ENCODE measurements around the gene TRAPPC5.

The TRAPPC5 gene

DNA sequence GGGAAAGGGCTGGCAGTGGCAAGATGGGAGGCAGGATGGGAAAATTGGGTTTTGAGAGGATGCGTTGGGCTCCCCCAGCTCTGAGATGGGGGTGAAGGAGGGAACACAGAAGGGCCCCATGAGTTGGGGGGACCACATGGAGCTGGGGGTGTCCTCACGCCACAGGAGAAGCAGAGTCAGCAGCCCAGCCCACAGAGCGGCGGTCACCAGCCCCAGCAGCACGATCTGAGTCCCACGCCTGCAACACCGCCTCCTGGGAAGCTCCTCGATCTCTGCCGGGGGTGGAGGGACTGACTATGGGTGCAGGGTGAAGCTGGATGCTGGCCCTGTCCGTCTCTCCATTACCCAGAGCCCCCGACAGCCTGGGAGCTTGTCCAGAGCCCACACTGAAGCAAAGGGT is 17.9 kb downstream of the TRAPPC5 start:
- no peak for DNase-seq (ENCODE audit: extremely low spot score, insufficient read length, low read depth)
- no peak for FAIRE-seq

DNA sequence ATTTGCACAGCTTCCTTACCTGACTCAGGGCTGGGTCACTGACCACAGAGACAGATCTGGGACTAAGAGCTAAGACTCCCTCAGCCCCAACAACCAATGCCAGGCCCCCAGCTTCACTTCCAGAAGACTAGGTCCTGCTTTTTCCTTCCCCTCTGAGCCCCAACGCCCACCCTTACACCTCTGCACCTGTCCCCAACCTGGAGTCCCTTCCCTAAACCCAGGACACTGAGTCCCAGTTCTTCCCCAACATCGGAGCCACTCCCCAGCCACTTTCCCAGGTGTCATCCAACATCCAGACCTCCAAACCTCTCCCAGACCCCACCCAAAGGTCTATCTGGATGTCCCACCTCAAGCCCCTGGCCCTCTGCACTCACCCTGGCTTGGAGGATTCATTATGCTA is 18.4 kb downstream of the TRAPPC5 start:
- FAIRE-seq (no peak), DNase-seq (ENCODE audit: extremely low spot score, insufficient read length, low read depth) (no peak)

DNA sequence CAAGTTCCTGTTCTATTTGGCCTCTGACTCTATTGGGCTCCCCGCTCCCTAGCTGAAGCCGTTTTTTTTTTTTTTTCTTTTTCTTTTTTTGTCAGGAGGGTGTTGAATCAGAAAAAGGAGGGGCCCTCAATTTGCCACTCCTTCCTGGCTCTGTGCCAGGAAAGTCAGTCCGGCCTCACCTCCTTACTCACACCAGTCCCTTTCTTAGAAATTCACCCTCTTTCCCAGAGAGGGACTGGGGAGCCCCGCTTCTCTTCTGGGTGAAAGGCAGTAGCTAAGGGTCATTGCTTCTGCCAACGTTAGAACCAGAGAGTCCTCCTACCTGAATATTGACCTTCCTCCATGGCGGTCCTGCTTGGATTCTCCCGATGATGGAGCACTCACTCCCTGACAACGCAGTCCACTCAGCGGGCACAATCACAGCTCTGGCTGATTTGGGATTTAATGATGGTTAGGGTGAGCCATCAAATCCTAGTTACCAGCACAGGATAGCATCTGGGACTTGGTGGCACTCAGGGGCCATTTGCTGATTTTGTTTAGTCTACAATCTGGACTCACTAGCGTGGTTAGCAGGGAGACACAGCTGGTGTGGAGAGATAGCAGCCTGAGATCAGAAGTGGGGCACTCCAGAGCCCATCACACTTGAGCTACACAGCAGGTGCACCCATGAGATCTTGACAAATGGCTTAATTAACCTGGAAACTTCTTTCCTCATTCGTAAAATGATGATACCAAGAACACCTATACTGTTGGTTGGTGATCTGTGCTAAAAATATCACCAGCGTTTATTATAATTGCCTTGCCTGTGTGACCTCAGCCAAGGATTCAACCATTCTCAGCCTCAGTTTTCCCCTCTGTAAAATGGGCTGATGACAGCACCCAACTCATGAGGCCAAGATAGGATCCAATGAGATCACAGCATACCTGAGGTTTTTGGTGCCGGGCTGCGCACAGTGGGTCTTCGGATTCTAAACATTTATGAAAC is 19.1 kb downstream of the TRAPPC5 start:
- FAIRE-seq (peak; percentile 88), DNase-seq (ENCODE audit: extremely low spot score, insufficient read length, low read depth) (no peak)

- no peak for FAIRE-seq
- DNase-seq (ENCODE audit: extremely low spot score, insufficient read length, low read depth) = no peak
Observed at GRCh38 chr19:7701049-7701653, 20.5 kb downstream of the TRAPPC5 start.

DNA sequence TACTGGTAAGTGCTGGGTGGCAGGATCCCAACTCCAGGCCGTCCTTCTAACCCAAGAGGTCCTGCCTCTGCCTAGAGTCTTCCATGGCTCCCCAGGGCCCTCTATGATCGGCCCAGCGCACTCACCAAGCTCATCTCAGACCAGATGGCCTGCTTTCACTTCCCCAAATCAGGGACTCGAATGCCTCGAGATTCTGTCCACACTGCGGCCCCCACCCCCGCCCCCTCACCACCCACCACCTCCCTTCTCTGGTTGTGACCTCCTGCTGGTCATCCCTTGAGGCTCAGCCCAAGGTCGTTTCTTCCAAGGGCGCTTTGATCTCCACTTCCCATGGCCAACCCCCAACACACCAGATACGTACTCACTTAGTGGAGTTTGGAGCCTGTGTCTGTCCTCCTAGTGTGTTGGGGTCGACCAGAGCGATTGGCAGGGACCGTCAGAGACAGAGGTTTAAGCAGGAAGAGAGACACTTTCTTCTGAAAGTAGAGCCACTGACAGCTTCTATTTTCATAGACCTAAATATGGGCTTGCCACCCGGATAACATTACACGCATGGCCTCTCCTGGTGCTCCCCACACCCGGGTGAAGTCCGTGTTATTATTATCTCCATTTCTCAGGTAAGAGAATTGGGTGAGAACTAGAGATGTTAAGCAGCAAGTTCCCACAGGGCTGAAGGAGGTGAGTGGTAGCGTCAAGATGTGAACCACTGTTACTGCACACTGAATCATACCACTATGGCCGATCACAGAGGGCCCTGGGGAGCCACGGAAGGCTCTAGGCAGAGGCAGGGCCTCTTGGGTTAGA is 21.2 kb downstream of the TRAPPC5 start, which contains the start of gene FCER2:
TSS of gene FCER2 (minus strand) at position 478 of the 804 bp plus-strand sequence. CDS start 2,371 bp downstream, outside the sequence.
- peak; percentile 99 for FAIRE-seq
- DNase-seq (ENCODE audit: extremely low spot score, insufficient read length, low read depth) = no peak

GRCh38 chr19:7703332-7703731 is 22.7 kb downstream of the TRAPPC5 start:
- no peak for DNase-seq (ENCODE audit: extremely low spot score, insufficient read length, low read depth)
- FAIRE-seq = no peak

DNA sequence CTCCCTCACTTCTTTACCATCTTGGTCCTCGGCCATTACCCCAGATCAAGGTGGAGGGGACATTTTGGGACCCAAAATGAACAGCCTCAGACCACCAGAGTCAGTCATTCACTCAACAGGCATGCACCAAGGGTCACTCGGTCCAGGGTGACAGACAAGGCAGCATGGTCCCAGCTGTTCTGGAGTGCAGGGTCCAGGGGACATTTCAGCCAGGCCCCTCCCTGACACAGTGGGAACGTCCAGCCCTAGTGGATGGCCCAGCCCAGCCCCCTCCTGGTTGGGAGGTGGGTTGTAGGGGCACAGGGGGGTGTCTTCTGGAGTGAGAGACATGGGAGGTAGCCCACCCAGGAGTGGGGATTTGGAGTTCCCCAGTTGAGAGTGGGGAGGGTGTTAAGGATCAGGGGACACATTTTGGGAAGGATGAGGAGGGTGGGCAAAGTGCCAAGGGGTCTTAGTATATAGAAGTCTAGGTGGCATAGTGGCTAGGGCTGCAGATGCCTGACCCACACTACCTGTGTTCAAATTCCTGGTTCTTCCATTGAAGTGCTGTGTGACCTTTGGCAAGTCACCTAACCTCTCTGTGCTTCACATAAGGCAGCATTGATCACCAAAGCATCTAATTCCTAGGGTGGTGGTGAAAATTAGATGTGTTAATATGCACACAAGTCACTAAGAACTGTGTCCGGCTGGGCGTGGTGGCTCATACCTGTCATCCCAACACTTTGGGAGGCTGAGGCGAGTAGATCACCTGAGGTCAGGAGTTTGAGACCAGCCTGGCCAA is 23.8 kb downstream of the TRAPPC5 start:
- FAIRE-seq = peak; percentile 26
- no peak for DNase-seq (ENCODE audit: extremely low spot score, insufficient read length, low read depth)

- peak; percentile 62 for DNase-seq (ENCODE audit: extremely low spot score, insufficient read length, low read depth)
- FAIRE-seq = peak; percentile 99
Observed at GRCh38 chr19:7705387-7706187, 25.0 kb downstream of the TRAPPC5 start.

DNA sequence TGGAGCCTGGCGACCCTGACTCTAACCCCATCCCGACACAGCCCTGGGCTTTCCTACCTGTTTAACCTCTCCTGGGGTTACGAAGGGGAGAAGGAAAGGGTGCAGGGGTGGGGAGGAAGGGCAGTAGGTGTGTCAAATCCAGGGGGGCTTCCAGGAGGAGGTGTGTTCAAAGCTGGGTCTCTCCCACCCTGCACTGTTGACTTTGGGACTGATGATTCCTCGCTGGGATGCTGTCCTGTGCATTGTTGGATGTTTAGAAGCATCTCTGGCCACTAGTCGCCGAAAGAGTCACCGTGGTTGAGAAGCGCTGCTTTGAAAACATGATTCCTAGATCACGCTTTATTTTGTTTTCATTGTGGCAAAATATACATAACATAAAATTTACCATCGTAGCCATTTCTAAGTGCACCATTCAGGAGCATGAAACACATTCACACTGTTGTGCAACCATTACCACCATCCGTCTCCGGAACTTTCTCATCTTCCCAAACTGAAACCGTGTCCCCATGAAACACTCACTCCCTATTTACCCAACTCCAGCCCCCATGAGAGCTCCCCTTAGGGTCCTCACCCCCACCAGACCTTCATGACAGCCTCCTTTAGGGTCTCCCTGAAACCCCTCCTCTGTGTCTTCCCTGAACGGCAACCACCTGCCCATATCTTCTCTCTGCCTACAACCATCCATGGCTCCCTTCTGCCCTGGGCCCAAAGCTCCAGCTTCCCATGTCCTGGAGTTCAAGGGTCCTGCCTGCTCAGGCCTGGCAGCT is 25.7 kb downstream of the TRAPPC5 start:
- DNase-seq (ENCODE audit: extremely low spot score, insufficient read length, low read depth) (no peak), FAIRE-seq (no peak)

GRCh38 chr19:7706955-7707456 is 26.4 kb downstream of the TRAPPC5 start:
- FAIRE-seq = no peak
- no peak for DNase-seq (ENCODE audit: extremely low spot score, insufficient read length, low read depth)

- FAIRE-seq = no peak
- no peak for DNase-seq (ENCODE audit: extremely low spot score, insufficient read length, low read depth)
Observed at GRCh38 chr19:7709932-7710460, 29.4 kb downstream of the TRAPPC5 start.

DNA sequence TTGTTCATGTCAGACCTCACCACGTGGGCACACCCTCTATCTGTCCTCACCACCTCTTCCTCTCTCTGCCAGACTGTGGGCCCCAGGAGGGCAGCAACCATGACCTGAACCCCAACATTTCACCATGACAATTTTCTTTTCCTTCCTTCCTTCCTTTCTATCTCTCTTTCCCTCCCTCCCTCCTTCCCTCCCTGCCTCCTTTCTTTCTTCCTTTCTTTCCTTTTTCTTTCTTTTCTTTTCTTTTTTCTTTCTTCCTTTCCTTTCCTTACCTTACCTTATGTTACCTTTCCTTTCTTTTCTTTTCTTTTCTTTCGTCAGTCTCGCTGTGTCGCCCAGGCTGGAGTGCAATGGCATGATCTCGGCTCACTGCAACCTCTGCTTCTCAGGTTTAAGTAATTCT is 30.0 kb downstream of the TRAPPC5 start:
- DNase-seq (ENCODE audit: extremely low spot score, insufficient read length, low read depth) (no peak), FAIRE-seq (no peak)

- DNase-seq (ENCODE audit: extremely low spot score, insufficient read length, low read depth) (no peak), FAIRE-seq (no peak)
Observed at GRCh38 chr19:7715671-7716070, 35.0 kb downstream of the TRAPPC5 start.

GRCh38 chr19:7716762-7717161 is 36.1 kb downstream of the TRAPPC5 start:
- FAIRE-seq (no peak), DNase-seq (ENCODE audit: extremely low spot score, insufficient read length, low read depth) (no peak)

DNA sequence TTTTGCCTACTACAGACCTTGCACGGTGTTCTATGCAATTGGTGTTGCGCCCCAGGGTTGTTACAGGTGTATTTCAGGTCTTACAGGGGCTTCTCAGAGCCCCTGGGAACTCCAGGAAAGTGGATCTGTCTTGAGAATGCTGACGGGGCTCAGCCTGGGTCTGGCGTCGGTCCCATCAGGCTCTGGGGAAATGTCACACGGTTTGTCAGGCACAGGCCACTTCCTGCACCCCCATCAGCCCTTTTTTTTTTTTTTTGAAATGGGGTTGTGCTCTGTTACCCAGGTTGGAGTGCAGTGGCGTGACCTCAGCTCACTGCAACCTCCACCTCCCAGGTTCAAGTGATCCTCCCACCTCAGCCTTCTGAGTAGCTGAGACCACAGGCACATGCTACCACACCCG is 38.0 kb downstream of the TRAPPC5 start:
- FAIRE-seq (peak; percentile 49), DNase-seq (ENCODE audit: extremely low spot score, insufficient read length, low read depth) (no peak)

DNA sequence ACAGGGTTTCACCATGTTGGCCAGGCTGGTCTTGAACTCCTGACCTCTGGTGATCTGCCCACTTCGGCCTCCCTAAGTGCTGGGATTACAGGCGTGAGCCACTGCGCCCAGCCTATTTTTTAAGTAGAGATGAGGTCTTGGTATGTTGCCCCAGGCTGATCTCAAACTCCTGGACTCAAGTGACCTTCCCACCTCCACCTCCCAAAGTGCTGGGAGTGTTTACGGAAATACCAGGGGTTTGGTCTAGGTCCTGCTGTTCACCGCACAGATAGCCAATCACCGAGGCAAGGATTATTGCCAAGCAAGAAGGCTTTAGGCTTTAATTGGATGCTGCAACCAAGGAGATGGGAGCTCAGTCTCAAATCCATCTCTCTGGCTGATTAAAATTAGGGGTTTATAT is 39.7 kb downstream of the TRAPPC5 start:
- FAIRE-seq (no peak), DNase-seq (ENCODE audit: extremely low spot score, insufficient read length, low read depth) (no peak)

GRCh38 chr19:7722231-7722651 is 41.6 kb downstream of the TRAPPC5 start:
- FAIRE-seq = peak; percentile 24
- DNase-seq (ENCODE audit: extremely low spot score, insufficient read length, low read depth) = no peak

DNA sequence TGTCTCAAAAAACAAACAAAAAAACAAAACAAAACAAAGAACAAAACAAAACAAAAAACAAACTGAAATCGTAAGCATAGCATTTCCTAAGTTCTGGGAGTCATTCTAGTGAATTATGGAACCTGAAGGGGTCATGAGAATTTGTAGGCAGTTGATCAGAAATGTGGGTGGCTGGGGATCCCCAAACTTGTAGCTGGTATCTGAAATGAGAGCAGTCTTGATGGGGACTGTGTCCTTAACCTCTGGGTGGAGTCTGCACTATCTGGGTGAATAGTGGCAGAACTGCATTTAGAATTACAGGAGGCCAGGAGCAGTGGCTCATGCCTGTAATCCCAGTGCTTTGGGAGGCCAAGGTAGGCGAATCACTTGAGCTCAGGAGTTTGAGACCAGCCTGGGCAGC is 45.2 kb downstream of the TRAPPC5 start:
- FAIRE-seq (no peak), DNase-seq (ENCODE audit: extremely low spot score, insufficient read length, low read depth) (no peak)
